GM19351 (cell line): ENCODE data around the gene ONECUT3.

Experiments
- ATAC-seq: cut with Tn5 transposase; IDR thresholded peaks from one replicate; pipeline ENCODE4 v1.9.1; 2021; ENCODE audit warnings: mild to moderate bottlenecking, moderate library complexity; ENCODE audit not compliant: unreplicated experiment

The ONECUT3 gene

GRCh38 chr19:1767464-1767933 lies 14.2 kb downstream of the ONECUT3 start:
- no peak for ATAC-seq

- no peak for ATAC-seq
Observed at GRCh38 chr19:1768248-1768647, 14.9 kb downstream of the ONECUT3 start.

- ATAC-seq, result no peak
Observed at GRCh38 chr19:1768918-1769644, 15.8 kb downstream of the ONECUT3 start.

- ATAC-seq, result no peak
Observed at GRCh38 chr19:1769645-1769985, 16.3 kb downstream of the ONECUT3 start.

GRCh38 chr19:1770866-1771576 lies 17.7 kb downstream of the ONECUT3 start:
- no peak for ATAC-seq

GRCh38 chr19:1773184-1773583 lies 19.9 kb downstream of the ONECUT3 start:
- ATAC-seq, result no peak

- no peak for ATAC-seq
Observed at GRCh38 chr19:1774989-1775772, 21.9 kb downstream of the ONECUT3 start.

- ATAC-seq, result no peak
Observed at GRCh38 chr19:1775951-1776605, 22.8 kb downstream of the ONECUT3 start.

- no peak for ATAC-seq
Observed at GRCh38 chr19:1776606-1777147, 23.4 kb downstream of the ONECUT3 start.

- no peak for ATAC-seq
Observed at GRCh38 chr19:1777149-1777548, 23.8 kb downstream of the ONECUT3 start.

GRCh38 chr19:1779574-1779973 lies 26.3 kb downstream of the ONECUT3 start:
- ATAC-seq, result no peak

- ATAC-seq, result no peak
Observed at GRCh38 chr19:1780272-1780958, 27.1 kb downstream of the ONECUT3 start.

GRCh38 chr19:1782521-1782920 lies 29.2 kb downstream of the ONECUT3 start:
- ATAC-seq, result no peak

GRCh38 chr19:1783354-1783753 lies 30.0 kb downstream of the ONECUT3 start:
- no peak for ATAC-seq

- ATAC-seq, result no peak
Observed at GRCh38 chr19:1783874-1784273, 30.6 kb downstream of the ONECUT3 start.

GRCh38 chr19:1785310-1785709 lies 32.0 kb downstream of the ONECUT3 start:
- no peak for ATAC-seq

GRCh38 chr19:1786668-1787067 lies 33.4 kb downstream of the ONECUT3 start:
- ATAC-seq, result no peak

GRCh38 chr19:1787116-1787515 lies 33.8 kb downstream of the ONECUT3 start:
- ATAC-seq, result no peak

GRCh38 chr19:1789261-1790041 lies 36.1 kb downstream of the ONECUT3 start:
- no peak for ATAC-seq
